ENCODE data around the gene GPRC5C. TPM values are rescaled to one million over a fixed set of nuclear protein-coding genes. Genes with fewer than 3 reads are reported as not detected.

GPRC5C gene
- total and polyA plus RNA-seq, 2 of the 13 experiments (the other 11 are each of a cell fraction or from before 2014, with no cell fraction given), result 85.6 to 300 TPM

DNA sequence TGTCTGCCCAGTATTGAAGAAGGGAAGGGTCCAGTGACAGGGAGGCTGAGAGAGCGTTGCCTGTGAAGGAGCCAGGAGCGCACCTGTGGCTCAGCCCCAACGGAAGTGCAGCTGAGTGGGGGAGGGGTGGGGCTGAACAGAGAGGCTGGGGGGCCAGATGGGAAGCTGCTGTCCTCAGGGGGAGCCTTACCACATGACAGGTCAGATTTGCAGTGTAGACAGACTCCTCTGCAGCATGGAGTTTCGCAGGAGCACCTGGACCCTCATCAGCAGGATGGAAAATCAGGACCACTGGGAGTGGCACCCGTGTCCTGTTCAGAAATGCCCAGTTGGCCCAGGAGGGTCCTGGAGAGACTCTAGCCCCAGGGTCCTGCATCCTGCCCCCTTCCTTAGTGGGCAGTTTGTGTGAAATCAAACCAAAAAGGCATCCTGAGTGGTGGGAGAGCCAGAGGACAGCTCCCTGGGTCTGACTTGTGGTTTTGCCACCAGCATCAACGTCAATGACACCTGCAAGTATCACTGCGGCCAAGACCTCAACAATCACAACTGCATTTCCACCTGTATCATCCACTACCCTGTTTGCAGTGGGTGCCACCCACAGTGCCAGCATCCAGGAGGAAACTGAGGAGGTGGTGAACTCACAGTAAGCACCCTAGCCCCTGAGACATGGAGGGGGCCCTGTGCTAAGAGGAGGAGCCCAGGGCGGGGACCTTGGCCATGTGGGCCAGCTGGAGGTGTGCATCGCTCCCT, 42.3 kb downstream of the GPRC5C start:
- Histone ChIP-seq H3K27ac (ENCODE audit: extremely low read length, insufficient read depth, low read length) (no peak overlapping the region), H3K9ac (ENCODE audit: insufficient read depth, low read depth, low read length) (no peak overlapping the region), H3K79me2 (ENCODE audit: insufficient read depth, low read length) (no peaks in the 10 kb centered on the region), H3K27me3 (ENCODE audit: control insufficient read depth in 1 of 2, insufficient read depth in 2 of 2, low read length in 2 of 2) (peaks cover 0 to 29% of the 10 kb centered on the region in 2 experiments; a peak in 3 of 5 replicates), H3K9me3 (ENCODE audit: low read length) (peaks cover 8% of the 10 kb centered on the region), H3K4me2 (ENCODE audit: low read depth, low read length) (no peak overlapping the region), H4K20me1 (ENCODE audit: insufficient read depth, low read length) (no peaks in the 10 kb centered on the region), H3K36me3 (replicated peaks in 1 of 2; ENCODE audit: control insufficient read depth in 1 of 2, insufficient read depth in 2 of 2, low read length in 2 of 2) (no peaks in the 10 kb centered on the region), H3K4me1 (ENCODE audit: insufficient read depth, low read length) (no peaks in the 10 kb centered on the region), H3K4me3 (replicated peaks in 1 of 3; ENCODE audit: insufficient read depth in 1 of 3, low read depth in 2 of 3, low read length in 3 of 3) (no peak overlapping the region), H2AFZ (ENCODE audit: low read length) (no peak overlapping the region)
- in situ Hi-C loops (cut with HindIII; ENCODE audit: extremely low pct_ligation_motif_present, low pct_unique_long_range_greater_than_20kb) (no loop called here), intact Hi-C loops (cut with micrococcal nuclease; ENCODE audit: unreplicated experiment) (no loop called here)
- DNase-seq (ENCODE audit: low spot score), result no peak
- FAIRE-seq, result no peak
- no peak for ATAC-seq
- BruUV-seq (replicated peaks), result no TSS peak
- ChIA-PET POLR2A (no interaction called here), CTCF (ENCODE audit: low intra/inter-chr PET ratio, low total read pairs) (no interaction called here)
- 17% methylated on average over 7 of the region's 9 CpGs for WGBS (ENCODE audit: low lambda C conversion rate)
- TF ChIP-seq GATAD2A (CRISPR knock-in tag; IDR thresholded peaks at IDR 0.05), result no peak
- no peak for TF ChIP-seq CBX1 (IDR thresholded peaks at IDR 0.05; ENCODE audit: low read depth)
- TF ChIP-seq, protein P1, sequence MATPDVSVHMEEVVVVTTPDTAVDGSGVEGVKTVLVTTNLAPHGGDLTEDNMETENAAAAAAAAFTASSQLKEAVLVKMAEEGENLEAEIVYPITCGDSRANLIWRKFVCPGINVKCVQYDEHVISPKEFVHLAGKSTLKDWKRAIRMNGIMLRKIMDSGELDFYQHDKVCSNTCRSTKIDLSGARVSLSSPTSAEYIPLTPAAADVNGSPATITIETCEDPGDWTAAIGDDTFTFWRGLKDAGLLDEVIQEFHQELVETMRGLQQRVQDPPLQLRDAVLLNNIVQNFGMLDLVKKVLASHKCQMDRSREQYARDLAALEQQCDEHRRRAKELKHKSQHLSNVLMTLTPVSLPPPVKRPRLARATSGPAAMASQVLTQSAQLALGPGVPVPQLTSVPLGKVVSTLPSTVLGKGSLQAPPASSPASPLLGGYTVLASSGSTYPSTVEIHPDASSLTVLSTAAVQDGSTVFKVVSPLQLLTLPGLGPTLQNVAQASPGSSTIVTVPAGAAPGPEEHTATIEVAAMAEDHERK (CRISPR knock-in tag; IDR thresholded peaks at IDR 0.05; ENCODE audit: low read depth), result no peak
- no peak for TF ChIP-seq ZNF484 (CRISPR knock-in tag; IDR thresholded peaks at IDR 0.05; ENCODE audit: borderline replicate concordance, low read depth)
- TF ChIP-seq SNAI1 (CRISPR knock-in tag; IDR thresholded peaks at IDR 0.05; ENCODE audit: borderline replicate concordance), result no peak
- no peak for TF ChIP-seq ZMAT3 (CRISPR knock-in tag; conservative IDR thresholded peaks at IDR 0.05)
- TF ChIP-seq, protein P2, sequence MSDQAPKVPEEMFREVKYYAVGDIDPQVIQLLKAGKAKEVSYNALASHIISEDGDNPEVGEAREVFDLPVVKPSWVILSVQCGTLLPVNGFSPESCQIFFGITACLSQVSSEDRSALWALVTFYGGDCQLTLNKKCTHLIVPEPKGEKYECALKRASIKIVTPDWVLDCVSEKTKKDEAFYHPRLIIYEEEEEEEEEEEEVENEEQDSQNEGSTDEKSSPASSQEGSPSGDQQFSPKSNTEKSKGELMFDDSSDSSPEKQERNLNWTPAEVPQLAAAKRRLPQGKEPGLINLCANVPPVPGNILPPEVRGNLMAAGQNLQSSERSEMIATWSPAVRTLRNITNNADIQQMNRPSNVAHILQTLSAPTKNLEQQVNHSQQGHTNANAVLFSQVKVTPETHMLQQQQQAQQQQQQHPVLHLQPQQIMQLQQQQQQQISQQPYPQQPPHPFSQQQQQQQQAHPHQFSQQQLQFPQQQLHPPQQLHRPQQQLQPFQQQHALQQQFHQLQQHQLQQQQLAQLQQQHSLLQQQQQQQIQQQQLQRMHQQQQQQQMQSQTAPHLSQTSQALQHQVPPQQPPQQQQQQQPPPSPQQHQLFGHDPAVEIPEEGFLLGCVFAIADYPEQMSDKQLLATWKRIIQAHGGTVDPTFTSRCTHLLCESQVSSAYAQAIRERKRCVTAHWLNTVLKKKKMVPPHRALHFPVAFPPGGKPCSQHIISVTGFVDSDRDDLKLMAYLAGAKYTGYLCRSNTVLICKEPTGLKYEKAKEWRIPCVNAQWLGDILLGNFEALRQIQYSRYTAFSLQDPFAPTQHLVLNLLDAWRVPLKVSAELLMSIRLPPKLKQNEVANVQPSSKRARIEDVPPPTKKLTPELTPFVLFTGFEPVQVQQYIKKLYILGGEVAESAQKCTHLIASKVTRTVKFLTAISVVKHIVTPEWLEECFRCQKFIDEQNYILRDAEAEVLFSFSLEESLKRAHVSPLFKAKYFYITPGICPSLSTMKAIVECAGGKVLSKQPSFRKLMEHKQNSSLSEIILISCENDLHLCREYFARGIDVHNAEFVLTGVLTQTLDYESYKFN (CRISPR knock-in tag; conservative IDR thresholded peaks at IDR 0.05), result no peak
- no peak for TF ChIP-seq KDM3A (CRISPR knock-in tag; IDR thresholded peaks at IDR 0.05; ENCODE audit: low read depth)
- no peak for TF ChIP-seq ZNF33B (CRISPR knock-in tag; IDR thresholded peaks at IDR 0.05)
- TF ChIP-seq NFE2 (CRISPR knock-in tag; IDR thresholded peaks at IDR 0.05), result no peak
- TF ChIP-seq ZNF30 (CRISPR knock-in tag; IDR thresholded peaks at IDR 0.05), result no peak
- TF ChIP-seq, protein P3, sequence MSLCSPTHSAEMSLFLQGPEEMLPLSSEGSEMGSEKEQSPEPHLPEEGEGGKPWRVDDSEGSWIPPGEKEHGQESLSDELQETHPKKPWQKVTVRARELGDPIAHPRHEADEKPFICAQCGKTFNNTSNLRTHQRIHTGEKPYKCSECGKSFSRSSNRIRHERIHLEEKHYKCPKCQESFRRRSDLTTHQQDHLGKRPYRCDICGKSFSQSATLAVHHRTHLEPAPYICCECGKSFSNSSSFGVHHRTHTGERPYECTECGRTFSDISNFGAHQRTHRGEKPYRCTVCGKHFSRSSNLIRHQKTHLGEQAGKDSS (CRISPR knock-in tag; IDR thresholded peaks at IDR 0.05; ENCODE audit: borderline replicate concordance, low read depth), result no peak
- no peak for TF ChIP-seq TP53 (CRISPR knock-in tag; conservative IDR thresholded peaks at IDR 0.05)
- TF ChIP-seq JUN (CRISPR knock-in tag; IDR thresholded peaks at IDR 0.05), result no peak
- no peak for TF ChIP-seq ZSCAN22 (CRISPR knock-in tag; IDR thresholded peaks at IDR 0.05)
- TF ChIP-seq MAZ (IDR thresholded peaks at IDR 0.05; ENCODE audit: borderline replicate concordance, low read depth, low read length), result no peak
- no peak for TF ChIP-seq MAZ (CRISPR knock-in tag; IDR thresholded peaks at IDR 0.05; ENCODE audit: low read depth)

All from HepG2 (cell line).